HUES64 (cell line): Measurements from ENCODE around the gene METAP2.

ENCODE experiments used
- H3K27ac ChIP-seq: 2 replicates; pipeline ENCODE4 v1.7.0; 2013; ENCODE audit warnings: low read depth, low read length, inconsistent platforms
- H3K27me3 ChIP-seq: 2 replicates; pipeline ENCODE4 v1.6.1; 2013; ENCODE audit warnings: mild to moderate bottlenecking, low read length; ENCODE audit not compliant: insufficient read depth
- H3K36me3 ChIP-seq: 2 replicates; pipeline ENCODE4 v1.6.1; 2013; ENCODE audit warnings: mild to moderate bottlenecking, low read length; ENCODE audit not compliant: insufficient read depth
- H3K4me1 ChIP-seq: 2 replicates; pipeline ENCODE4 v1.6.1; 2013; ENCODE audit warnings: mild to moderate bottlenecking, low read length, moderate library complexity; ENCODE audit not compliant: insufficient read depth
- H3K4me3 ChIP-seq: 2 replicates; pipeline ENCODE4 v1.5.1; 2013; ENCODE audit warnings: mild to moderate bottlenecking, low read length, moderate library complexity
- H3K9ac ChIP-seq: 2 replicates; pipeline ENCODE4 v1.6.1; 2013; ENCODE audit warnings: mild to moderate bottlenecking, low read depth, low read length
- H3K9me3 ChIP-seq: 2 replicates; pipeline ENCODE4 v1.6.1; 2013; ENCODE audit warnings: low read depth, low read length; ENCODE audit not compliant: insufficient read depth
- WGBS: fragments of 150-250, 120-280 bp; methylation state at CpG from one replicate; pipeline ENCODE4 v1.1.7; 2013; ENCODE audit warnings: missing lambda C conversion rate; 5-methylcytosine and 5-hydroxymethylcytosine counted together

Gene METAP2

GRCh38 chr12:95538656-95539055 is 64.7 kb downstream of the METAP2 start:
- WGBS, result 18% methylated on average over 2 of the region's 5 CpGs
- Histone ChIP-seq H3K27ac (peak overlapping the region; percentile 73; the same call in 1 of the 2 replicates), H3K4me3 (peak overlapping the region; percentile 28; the same call in 1 of the 2 replicates), H3K4me1 (peaks cover 31% of the 10 kb centered on the region), H3K36me3 (peaks cover 6% of the 10 kb centered on the region), H3K9me3 (no peaks in the 10 kb centered on the region), H3K9ac (no peak overlapping the region), H3K27me3 (no peaks in the 10 kb centered on the region)

- Histone ChIP-seq H3K27me3 (no peaks in the 10 kb centered on the region), H3K36me3 (no peaks in the 10 kb centered on the region), H3K9me3 (no peaks in the 10 kb centered on the region), H3K27ac (no peak overlapping the region), H3K4me1 (peaks cover 52% of the 10 kb centered on the region), H3K9ac (no peak overlapping the region), H3K4me3 (no peak overlapping the region)
- WGBS, result 95% methylated on average over 7 of the region's 7 CpGs
Measured at GRCh38 chr12:95541436-95541835, 67.5 kb downstream of the METAP2 start.

GRCh38 chr12:95543305-95543704 is 69.4 kb downstream of the METAP2 start:
- Histone ChIP-seq H3K27me3 (no peaks in the 10 kb centered on the region), H3K36me3 (no peaks in the 10 kb centered on the region), H3K27ac (no peak overlapping the region), H3K9ac (no peak overlapping the region), H3K4me1 (peaks cover 41% of the 10 kb centered on the region), H3K4me3 (no peak overlapping the region), H3K9me3 (no peaks in the 10 kb centered on the region)
- WGBS, result 96% methylated on average over 7 of the region's 7 CpGs

- Histone ChIP-seq H3K27ac (peak overlapping the region; percentile 96), H3K4me1 (peaks cover 31% of the 10 kb centered on the region), H3K36me3 (no peaks in the 10 kb centered on the region), H3K4me3 (peak overlapping the region; percentile 92), H3K9ac (no peak overlapping the region; the same call in 1 of the 2 replicates), H3K27me3 (no peaks in the 10 kb centered on the region), H3K9me3 (no peaks in the 10 kb centered on the region)
- WGBS, result no CpG with 5 or more reads among the region's 3 CpGs
Measured at GRCh38 chr12:95544756-95545155, 70.8 kb downstream of the METAP2 start.

GRCh38 chr12:95545303-95545702 is 71.4 kb downstream of the METAP2 start:
- H3K4me3 ChIP-seq, result peak overlapping the region; percentile 92
- no peaks in the 10 kb centered on the region for H3K27me3 ChIP-seq
- peak overlapping the region; percentile 93; the same call in 1 of the 2 replicates for H3K9ac ChIP-seq
- no peaks in the 10 kb centered on the region for H3K9me3 ChIP-seq
- H3K36me3 ChIP-seq, result no peaks in the 10 kb centered on the region
- peak overlapping the region; percentile 96 for H3K27ac ChIP-seq
- H3K4me1 ChIP-seq, result peaks cover 28% of the 10 kb centered on the region
- 6% methylated on average over 2 of the region's 4 CpGs for WGBS

- Histone ChIP-seq H3K9ac (peak overlapping the region; percentile 93), H3K27me3 (no peaks in the 10 kb centered on the region), H3K36me3 (no peaks in the 10 kb centered on the region), H3K4me3 (peak overlapping the region; percentile 92), H3K9me3 (no peaks in the 10 kb centered on the region), H3K4me1 (peaks cover 28% of the 10 kb centered on the region), H3K27ac (peak overlapping the region; percentile 96)
- WGBS, result 23% methylated on average over 8 of the region's 8 CpGs
Measured at GRCh38 chr12:95545731-95546490, 72.0 kb downstream of the METAP2 start.

- peak overlapping the region; percentile 92 for H3K4me3 ChIP-seq
- WGBS, result 8% methylated on average over 9 of the region's 9 CpGs
- H3K36me3 ChIP-seq, result no peaks in the 10 kb centered on the region
- H3K9ac ChIP-seq, result peak overlapping the region; percentile 93; the same call in 1 of the 2 replicates
- peak overlapping the region; percentile 96 for H3K27ac ChIP-seq
- H3K9me3 ChIP-seq, result no peaks in the 10 kb centered on the region
- peaks cover 28% of the 10 kb centered on the region for H3K4me1 ChIP-seq
- no peaks in the 10 kb centered on the region for H3K27me3 ChIP-seq
Measured at GRCh38 chr12:95546491-95546813, 72.5 kb downstream of the METAP2 start.

GRCh38 chr12:95547522-95548055 is 73.6 kb downstream of the METAP2 start:
- Histone ChIP-seq H3K27me3 (no peaks in the 10 kb centered on the region), H3K27ac (peak overlapping the region; percentile 96), H3K9ac (peak overlapping the region; percentile 93), H3K36me3 (no peaks in the 10 kb centered on the region), H3K4me1 (peaks cover 38% of the 10 kb centered on the region), H3K9me3 (no peaks in the 10 kb centered on the region), H3K4me3 (peak overlapping the region; percentile 92)
- 1% methylated on average over 8 of the region's 9 CpGs for WGBS

- no peaks in the 10 kb centered on the region for H3K9me3 ChIP-seq
- under 1% methylated on average over 50 of the region's 50 CpGs for WGBS
- H3K9ac ChIP-seq, result peak overlapping the region; percentile 93
- H3K27ac ChIP-seq, result peak overlapping the region; percentile 96
- peak overlapping the region; percentile 92 for H3K4me3 ChIP-seq
- no peaks in the 10 kb centered on the region for H3K36me3 ChIP-seq
- no peaks in the 10 kb centered on the region for H3K27me3 ChIP-seq
- H3K4me1 ChIP-seq, result peaks cover 39% of the 10 kb centered on the region
Measured at GRCh38 chr12:95548056-95548538, 74.1 kb downstream of the METAP2 start.

GRCh38 chr12:95548539-95549391 is 74.8 kb downstream of the METAP2 start:
- Histone ChIP-seq H3K9ac (peak overlapping the region; percentile 93), H3K4me3 (peak overlapping the region; percentile 92), H3K27ac (peak overlapping the region; percentile 96), H3K27me3 (no peaks in the 10 kb centered on the region), H3K9me3 (no peaks in the 10 kb centered on the region), H3K4me1 (peaks cover 39% of the 10 kb centered on the region), H3K36me3 (no peaks in the 10 kb centered on the region)
- 1% methylated on average over 98 of the region's 98 CpGs for WGBS
